Activated T-cell treated with anti-CD3 and anti-CD28 coated beads, Interleukin-2, amount 50 U/mL, for 1 hour (primary cell): ENCODE measurements around the gene NLGN4X.

ENCODE experiments used
- DNase-seq: peaks from one replicate; pipeline ENCODE4 v3.0.0-alpha.2; 2020

Gene NLGN4X

DNA sequence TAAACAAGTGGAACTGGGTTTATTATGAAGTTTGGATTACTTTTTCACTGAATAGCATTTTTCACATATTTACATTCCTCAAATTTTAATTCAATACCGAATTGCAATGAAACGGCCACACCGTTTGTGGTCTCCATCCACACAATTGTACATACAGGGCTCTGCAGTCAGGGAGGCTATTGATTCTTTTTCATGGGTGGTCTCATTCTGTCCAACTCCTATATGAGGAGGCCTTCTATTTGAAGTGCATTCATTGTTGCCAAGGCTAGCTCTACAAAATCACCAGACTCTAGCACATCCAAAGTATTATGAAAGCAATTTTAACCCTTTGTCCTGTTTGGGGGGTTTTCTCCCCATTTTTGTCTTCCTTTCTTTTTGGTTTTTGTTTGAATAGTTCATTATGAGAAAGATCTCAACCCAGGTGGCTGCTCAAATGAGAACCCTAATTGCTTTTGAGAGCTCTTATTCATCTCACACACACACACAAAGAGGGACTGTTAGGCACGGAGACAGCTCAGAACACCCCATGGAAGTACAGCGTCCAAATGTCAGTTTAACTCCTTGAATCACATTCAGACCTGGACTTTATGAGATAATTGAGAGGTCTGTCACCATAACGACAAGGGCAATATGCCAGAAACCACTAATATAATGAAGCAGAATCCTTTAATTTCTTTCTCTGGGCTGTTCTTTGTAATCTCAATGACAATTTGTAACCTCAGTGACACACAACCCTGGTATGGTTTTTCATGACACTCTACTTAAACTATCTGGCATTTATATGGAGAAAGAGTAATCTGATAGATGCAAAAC lies 79.4 kb downstream of the NLGN4X start:
- DNase-seq, result no peak

DNA sequence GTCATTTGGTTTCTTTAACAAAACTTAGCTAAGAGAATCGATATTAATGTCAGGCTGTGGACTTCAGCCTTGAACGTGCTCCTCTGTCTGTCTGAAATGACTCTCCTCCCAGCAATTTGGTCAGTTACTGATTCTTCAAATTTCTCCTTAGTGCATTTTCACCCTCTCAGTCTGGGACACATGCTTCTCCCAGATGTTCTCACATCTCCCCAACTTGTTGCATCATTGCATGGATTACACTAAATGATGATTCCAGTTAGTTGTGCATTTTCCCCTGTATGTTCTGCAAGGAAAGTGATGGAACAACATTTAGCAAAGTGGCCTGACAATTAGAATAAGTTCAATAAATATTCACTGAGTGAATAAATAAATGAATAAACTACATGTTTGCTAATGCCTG lies 94.4 kb downstream of the NLGN4X start:
- DNase-seq, result no peak

DNA sequence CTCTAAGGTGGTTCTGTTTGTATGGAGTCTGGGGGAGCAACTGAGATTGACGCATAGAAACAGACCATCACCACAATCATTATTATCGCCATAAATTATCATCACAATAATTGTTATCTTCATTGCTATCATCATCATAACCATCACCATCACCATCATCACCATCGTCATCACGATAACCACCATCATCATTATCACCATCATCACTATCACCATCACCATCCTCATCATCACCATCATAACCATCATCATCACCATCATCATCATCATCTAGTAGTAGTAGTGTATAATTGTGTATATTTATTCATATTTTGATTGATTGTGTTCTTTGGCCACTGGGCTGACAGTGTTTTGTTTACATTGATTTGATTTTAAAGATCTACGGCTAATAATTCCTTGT lies 95.7 kb downstream of the NLGN4X start:
- DNase-seq, result no peak

DNA sequence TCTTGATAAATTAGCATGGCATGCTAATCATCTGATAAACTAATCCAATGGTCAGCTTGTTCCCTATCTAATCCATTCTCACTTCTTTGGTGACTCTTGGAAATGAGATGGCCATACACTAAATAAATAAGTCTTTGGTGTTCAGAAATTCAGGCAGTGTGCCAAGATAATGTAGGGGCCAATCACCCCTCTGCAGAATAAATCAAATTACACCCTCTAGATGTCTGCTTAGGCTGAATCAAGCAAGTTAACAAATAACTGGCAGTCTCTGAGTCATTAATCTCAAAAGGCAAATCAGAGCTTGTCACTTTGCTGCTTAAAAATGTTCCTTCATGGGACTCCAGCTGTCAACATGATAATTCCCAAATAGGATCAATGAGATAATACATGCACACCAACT lies 97.4 kb downstream of the NLGN4X start:
- DNase-seq, result no peak

- DNase-seq, result no peak
Observed at GRCh38 chrX:6129195-6129594, 99.5 kb downstream of the NLGN4X start.

DNA sequence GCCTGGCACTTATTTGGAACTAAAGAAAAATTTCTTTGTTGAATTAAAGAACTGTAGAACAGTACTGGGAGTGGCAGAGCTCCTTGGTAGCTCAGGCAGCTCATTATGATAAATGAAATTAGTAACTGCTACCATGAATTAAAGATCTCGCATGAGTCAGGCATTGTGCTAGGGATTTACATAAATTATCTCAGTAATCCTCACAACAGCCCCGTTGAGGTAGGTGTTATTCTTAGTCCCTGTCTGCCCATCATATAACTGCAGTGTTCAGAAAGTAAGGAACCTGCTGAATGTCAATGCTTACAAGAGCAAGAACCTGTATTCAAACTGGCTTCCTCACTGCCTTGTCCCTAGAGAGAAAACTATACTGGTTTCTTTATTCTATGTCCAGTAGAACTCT lies 108.3 kb downstream of the NLGN4X start:
- DNase-seq, result no peak

DNA sequence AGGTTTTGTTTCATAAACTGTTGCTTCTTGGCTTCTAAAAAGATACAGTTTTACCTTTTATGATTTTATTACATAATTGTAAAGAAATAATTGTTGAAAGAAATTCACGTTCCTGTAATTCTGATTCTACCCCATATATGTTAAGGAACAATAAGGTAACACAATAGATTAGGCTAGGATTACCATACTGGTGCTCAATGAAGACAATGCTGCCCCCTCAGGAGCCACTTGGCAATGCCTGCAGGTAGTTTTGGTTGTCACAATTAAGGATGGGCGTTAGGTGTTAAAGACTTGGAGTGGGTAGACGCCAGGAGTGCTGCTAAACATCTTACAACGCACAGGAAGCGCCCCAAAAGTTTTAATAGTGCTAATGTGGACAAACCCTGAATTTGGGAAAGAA lies 133.2 kb downstream of the NLGN4X start:
- DNase-seq, result no peak

DNA sequence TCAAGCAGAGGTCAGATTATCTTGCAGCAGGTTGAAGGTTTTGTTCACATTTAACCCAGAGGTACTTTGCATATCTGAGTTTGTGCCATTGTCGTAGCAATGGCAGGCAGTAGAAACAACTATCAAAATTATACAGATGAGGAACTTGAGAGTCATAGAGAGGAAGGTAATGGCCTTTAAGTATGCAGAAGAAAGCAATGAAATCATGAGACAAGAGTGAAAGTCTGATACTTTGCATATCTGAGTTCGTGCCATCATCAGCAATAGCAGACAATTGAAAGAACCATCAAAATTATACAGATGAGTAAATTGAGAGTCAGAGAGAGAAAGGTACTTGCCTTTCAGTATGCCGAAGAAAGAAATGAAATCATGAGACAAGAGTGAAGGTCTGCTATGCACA lies 154.1 kb downstream of the NLGN4X start:
- DNase-seq, result no peak

- no peak for DNase-seq
Observed at GRCh38 chrX:6071731-6072130, 156.9 kb downstream of the NLGN4X start.

GRCh38 chrX:6067600-6067999 lies 161.1 kb downstream of the NLGN4X start:
- DNase-seq, result no peak

GRCh38 chrX:6053141-6053540 lies 175.5 kb downstream of the NLGN4X start:
- DNase-seq, result no peak

DNA sequence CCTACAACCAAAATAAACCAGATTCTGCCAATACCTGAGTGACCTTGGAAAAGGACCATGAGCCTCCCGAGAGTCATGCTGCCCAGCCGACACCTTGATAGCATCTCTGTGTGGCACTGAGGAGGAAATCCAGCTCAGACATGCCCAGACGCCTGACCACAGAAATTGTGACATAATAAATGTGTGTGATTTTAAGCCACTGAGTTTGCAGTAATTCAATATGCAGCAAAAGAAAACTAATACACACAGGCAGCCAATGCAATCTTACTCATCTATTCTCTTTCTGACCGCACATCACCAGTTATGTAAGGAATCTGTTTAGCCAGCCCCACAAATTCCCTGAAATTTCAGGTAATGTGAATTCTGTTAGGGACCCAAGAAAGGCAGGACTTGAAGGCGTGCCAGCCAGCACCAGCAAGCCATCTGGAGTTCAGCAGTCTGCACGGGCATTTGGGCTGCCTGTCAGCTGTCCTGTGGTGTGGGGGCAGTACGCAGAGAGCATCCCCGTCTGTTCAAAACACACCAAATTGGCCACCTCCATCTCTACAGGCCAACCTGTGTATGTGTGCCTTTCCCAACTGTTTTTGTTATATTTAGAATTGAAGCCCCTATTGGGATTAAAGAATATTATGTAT lies 176.4 kb downstream of the NLGN4X start:
- DNase-seq, result no peak

GRCh38 chrX:6049132-6049531 lies 179.5 kb downstream of the NLGN4X start:
- no peak for DNase-seq

- no peak for DNase-seq
Observed at GRCh38 chrX:6041630-6042029, 187.0 kb downstream of the NLGN4X start.

- no peak for DNase-seq
Observed at GRCh38 chrX:6029014-6029413, 199.7 kb downstream of the NLGN4X start.

- no peak for DNase-seq
Observed at GRCh38 chrX:6026980-6027379, 201.7 kb downstream of the NLGN4X start.

DNA sequence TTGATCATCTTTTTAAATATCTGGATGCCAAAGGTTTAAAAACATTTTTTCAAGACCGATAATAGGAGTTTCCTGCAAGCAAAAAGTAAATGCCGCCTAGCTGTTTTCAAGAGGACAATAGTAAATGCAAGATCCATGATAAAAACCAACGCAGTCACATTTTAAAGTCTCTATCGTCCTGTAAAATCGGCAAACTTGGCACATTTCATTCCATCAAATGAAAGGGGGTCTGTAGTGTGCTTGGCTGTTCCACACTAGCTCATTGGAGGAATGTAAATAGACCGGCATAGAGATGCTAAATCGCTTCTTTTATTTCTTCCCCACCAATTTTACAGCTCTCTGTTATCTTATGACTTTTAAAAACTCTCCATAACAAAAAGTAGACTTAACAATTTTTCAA lies 202.2 kb downstream of the NLGN4X start:
- DNase-seq, result no peak

DNA sequence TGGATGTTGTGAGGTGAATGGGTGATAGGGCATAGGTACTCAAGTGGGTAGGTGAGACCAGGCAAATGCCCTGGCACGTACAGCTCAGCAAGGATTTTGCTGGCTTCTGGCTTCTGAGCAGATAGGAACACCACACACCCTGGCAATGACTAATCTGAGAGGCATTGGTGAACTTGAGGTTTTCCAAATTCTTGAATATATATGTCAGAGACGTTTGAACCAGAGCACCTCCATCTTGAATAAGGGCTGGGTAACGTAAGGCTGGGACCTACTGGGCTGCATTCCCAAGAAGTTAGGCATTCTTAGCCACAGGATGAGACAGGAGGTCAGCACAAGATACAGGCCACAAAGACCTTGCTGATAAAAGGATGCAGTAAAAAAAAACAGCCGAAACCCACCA lies 204.5 kb downstream of the NLGN4X start:
- DNase-seq, result no peak

- no peak for DNase-seq
Observed at GRCh38 chrX:6021316-6022091, 207.2 kb downstream of the NLGN4X start.

DNA sequence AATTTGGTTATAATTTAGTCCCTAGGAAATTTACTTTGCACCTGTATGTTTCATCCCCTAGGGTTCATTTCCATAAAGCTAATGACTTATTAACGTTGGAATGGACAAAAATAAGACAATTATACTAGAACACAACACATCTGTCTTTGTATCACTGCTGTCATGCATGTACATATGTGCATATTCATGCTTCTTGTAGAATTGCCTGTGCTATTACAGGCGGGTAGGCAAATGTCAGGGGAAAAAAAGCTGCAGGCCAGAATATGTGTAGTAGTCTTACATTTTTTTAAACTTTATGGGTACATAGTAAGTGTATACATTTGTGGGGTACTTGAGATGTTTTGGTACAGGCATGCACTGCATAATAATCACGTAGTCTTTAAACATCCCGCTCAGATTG lies 209.6 kb downstream of the NLGN4X start:
- DNase-seq, result no peak

- DNase-seq, result no peak
Observed at GRCh38 chrX:6015423-6015822, 213.2 kb downstream of the NLGN4X start.

GRCh38 chrX:6012357-6012756 lies 216.3 kb downstream of the NLGN4X start:
- DNase-seq, result no peak

DNA sequence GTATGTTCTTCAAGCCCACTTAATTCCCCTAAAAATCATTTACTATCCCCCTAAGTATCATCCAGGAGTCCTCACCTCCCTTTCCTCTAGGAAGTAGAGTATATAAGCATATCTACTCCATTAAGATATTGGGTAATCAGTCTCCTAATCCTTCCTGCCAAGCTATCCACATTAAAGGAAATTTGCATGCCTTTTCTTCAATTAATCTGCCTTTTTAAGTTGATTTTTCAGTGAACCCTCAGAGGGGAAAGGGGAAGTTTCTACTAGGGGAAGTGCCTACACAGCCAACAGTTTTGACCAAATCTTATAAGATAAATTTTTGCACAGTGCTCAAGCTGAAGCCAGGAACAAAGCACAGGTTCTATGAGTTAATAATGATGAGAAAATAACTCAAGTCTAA lies 222.8 kb downstream of the NLGN4X start:
- DNase-seq, result no peak

DNA sequence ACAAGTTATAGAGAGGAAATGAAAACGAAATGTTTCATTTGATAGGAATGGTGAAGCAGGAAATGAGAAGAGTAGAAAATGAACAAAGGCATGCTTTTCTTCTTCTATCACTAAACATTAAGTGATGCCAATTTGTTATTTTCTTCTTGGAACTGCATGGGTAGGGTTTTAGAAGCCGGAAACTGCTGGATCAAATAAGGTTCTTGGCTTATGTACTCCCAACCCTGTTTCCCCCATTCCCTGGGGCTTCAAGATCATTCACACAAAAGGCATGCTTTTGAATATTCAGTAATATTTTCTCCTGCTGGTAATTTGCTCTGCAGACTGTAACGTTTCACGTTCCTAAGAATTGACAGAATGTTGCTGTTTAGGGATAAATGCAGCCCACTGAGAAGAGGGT lies 224.1 kb downstream of the NLGN4X start:
- no peak for DNase-seq
